ENCODE results near the gene BRCC3.
"Not testable (repeated sequence)": the region's sequence is repeated elsewhere in the genome, so short reads cannot be mapped to it uniquely, and the experiment has no call there.

Gene BRCC3

DNA sequence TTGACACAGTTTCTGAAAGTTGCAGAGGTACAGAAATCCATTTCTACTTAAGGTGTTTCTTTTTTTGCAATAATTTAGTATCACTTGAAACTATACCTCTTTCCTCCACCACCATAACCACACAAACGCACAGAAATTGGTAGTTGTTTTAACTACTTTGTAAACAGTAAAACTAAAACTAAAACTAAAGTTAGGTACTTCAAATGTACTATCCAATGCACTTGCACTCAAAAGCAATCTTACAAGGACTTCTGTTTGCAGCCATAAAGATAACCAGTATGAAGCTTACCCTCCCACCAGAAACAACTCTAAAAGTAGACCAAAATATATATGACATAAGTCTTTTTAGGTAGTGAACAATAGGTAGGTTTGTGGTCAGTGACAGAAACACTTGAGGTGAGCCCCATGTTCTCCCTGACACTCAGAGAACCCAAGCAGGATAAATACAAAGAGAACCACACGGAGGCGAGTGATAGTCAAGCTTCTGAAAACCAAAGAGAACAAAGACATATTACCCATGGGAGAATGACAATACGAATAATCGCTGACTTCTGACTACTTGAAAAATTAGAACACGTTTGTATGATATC is 72.7 kb downstream of the BRCC3 start:
- DNase-seq (ENCODE audit: low spot score): no peak

GRCh38 chrX:155144926-155145325 is 73.6 kb downstream of the BRCC3 start:
- no peak for DNase-seq (ENCODE audit: low spot score)

GRCh38 chrX:155147612-155148011 is 76.3 kb downstream of the BRCC3 start:
- not testable (repeated sequence) for DNase-seq (ENCODE audit: low spot score)

DNA sequence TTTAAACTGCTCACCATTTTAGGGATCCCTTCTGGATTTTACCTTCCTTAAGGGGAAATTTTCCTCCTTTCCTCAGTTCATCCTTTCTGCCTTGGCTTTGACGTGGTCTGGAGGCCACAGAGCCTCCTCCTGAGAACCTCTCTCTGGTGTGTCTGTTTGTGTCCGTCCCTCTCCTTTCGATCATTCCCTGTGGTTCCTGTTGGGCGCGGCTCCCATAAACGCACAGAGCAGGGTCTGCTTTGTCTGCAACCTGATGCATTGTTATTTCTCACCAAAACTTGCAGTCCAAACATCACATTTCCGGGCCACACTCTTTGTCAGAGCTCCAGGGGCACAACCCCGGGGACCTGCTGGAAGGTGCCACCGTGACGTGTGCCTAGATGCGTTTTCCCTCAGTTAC is 76.9 kb downstream of the BRCC3 start:
- not testable (repeated sequence) for DNase-seq (ENCODE audit: low spot score)

- DNase-seq (ENCODE audit: low spot score): no peak
These were observed 77.6 kb downstream of the BRCC3 start for GRCh38 chrX:155148724-155149537.

DNA sequence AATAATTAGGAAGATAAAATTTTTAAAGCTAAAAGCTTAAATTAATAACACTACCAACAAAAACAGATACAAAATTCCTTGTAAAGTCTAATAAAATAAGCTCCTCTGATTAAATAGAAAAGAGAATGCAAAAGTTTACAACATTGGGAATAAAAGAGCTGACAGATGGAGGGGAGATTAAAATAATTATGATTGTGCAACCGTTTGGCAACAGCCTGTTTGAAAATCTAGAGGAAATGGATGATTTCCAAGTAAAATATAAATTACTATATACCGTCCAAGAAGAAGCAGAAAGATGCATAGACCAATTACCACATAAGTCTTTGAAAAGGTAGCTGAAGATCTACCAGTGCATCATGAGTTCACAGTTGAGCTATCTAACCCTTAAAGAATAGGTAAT is 98.6 kb downstream of the BRCC3 start:
- no peak for DNase-seq (ENCODE audit: low spot score)

All from ecto neural progenitor cell (in vitro differentiated cells).